Germinal center (tissue), 1 donor: ENCODE data around the gene MAP1LC3B.

ENCODE experiments used
- DNase-seq: peaks from one replicate; pipeline ENCODE4 v3.0.0; 2012; ENCODE audit warnings: mixed read lengths, low spot score

MAP1LC3B gene

GRCh38 chr16:87409781-87410180 lies 17.6 kb downstream of the MAP1LC3B start:
- DNase-seq, result no peak

- DNase-seq, result no peak
Measured at GRCh38 chr16:87410530-87410929, 18.4 kb downstream of the MAP1LC3B start.

- DNase-seq, result no peak
Measured at GRCh38 chr16:87410968-87411367, 18.8 kb downstream of the MAP1LC3B start.

GRCh38 chr16:87411375-87412271 lies 19.5 kb downstream of the MAP1LC3B start:
- DNase-seq, result no peak

- DNase-seq, result no peak
Measured at GRCh38 chr16:87412371-87412995, 20.3 kb downstream of the MAP1LC3B start.

GRCh38 chr16:87412996-87413421 lies 20.9 kb downstream of the MAP1LC3B start:
- no peak for DNase-seq

- no peak for DNase-seq
Measured at GRCh38 chr16:87414251-87414680, 22.1 kb downstream of the MAP1LC3B start.

- no peak for DNase-seq
Measured at GRCh38 chr16:87415441-87415840, 23.3 kb downstream of the MAP1LC3B start.

- no peak for DNase-seq
Measured at GRCh38 chr16:87416826-87417527, 24.8 kb downstream of the MAP1LC3B start.

- DNase-seq, result no peak
Measured at GRCh38 chr16:87417528-87417910, 25.4 kb downstream of the MAP1LC3B start.

- DNase-seq, result no peak
Measured at GRCh38 chr16:87418216-87418615, 26.1 kb downstream of the MAP1LC3B start.

GRCh38 chr16:87418644-87419043 lies 26.5 kb downstream of the MAP1LC3B start:
- DNase-seq, result no peak

- DNase-seq, result no peak
Measured at GRCh38 chr16:87420026-87421002, 28.2 kb downstream of the MAP1LC3B start.

GRCh38 chr16:87421003-87421912 lies 29.1 kb downstream of the MAP1LC3B start:
- no peak for DNase-seq

GRCh38 chr16:87422106-87422505 lies 30.0 kb downstream of the MAP1LC3B start:
- no peak for DNase-seq

- no peak for DNase-seq
Measured at GRCh38 chr16:87423429-87423828, 31.3 kb downstream of the MAP1LC3B start.

GRCh38 chr16:87424266-87424665 lies 32.1 kb downstream of the MAP1LC3B start:
- DNase-seq, result no peak

- DNase-seq, result no peak
Measured at GRCh38 chr16:87425941-87426340, 33.8 kb downstream of the MAP1LC3B start.

GRCh38 chr16:87426423-87427215 lies 34.5 kb downstream of the MAP1LC3B start:
- no peak for DNase-seq

- DNase-seq, result no peak
Measured at GRCh38 chr16:87431926-87432325, 39.8 kb downstream of the MAP1LC3B start.
